ENCODE data around the gene TSPAN31. TPM values are rescaled to one million over a fixed set of nuclear protein-coding genes. Genes with fewer than 3 reads are reported as not detected.
A peak's percentile ranks its signal among the peaks of the same experiment; 100 is the strongest.

The TSPAN31 gene
- total and polyA plus RNA-seq, 7 donors = 12.0 to 85.8 (median 43.2) TPM

DNA sequence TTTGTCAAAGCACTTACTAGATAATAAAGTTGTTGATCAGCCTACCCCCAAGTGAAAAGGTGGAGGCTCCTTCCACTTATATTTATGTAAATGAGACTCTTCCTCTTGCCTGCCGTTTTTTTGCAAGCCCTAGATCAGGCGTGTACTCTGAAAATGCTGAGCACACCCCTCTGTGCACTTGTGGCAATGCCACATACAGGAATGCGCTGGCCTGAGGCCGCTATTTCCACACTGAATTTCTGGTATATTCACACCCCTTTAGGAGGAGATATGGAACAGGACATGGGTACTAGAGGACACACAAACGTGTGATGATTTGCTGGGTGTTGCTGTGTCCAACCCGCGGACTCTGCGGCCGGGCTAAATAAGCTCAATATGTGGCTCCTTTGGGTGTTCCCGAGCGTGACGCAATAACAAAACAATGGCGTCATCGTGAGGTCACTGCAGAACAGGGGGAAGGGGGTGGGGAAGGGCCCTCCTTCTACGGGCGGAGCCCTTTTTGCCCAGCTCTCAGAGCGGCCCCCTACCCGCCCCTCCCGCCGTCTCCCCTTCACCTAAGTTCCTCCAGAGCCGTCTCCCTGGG, 554 bp upstream of the TSPAN31 start:
- DNase-seq = peak; percentile 93
- Histone ChIP-seq H3K27me3 (peaks cover under 1 to 20% (median 2%) of the 10 kb centered on the region in 3 donors), H3K36me3 (peaks cover 0 to 30% (median 20%) of the 10 kb centered on the region in 4 donors), H3K9me3 (no peaks in the 10 kb centered on the region), H3K4me1 (peaks cover 0 to 15% (median 13%) of the 10 kb centered on the region in 4 donors), H3K4me3 (peak overlapping the region; percentile 65 to 98 (median 72)), H3K27ac (peak overlapping the region; percentile 89 to 99 (median 92))
- WGBS, 2 donors = 5 to 11% methylated on average over 21 of the region's 21 CpGs
- TF ChIP-seq EP300 (IDR thresholded peaks at IDR 0.05) (peak in 1 of 4 donors; percentile 36), POLR2A (IDR thresholded peaks at IDR 0.05) (no peak)
- intact Hi-C loops (cut with DNase I) = no loop called here

DNA sequence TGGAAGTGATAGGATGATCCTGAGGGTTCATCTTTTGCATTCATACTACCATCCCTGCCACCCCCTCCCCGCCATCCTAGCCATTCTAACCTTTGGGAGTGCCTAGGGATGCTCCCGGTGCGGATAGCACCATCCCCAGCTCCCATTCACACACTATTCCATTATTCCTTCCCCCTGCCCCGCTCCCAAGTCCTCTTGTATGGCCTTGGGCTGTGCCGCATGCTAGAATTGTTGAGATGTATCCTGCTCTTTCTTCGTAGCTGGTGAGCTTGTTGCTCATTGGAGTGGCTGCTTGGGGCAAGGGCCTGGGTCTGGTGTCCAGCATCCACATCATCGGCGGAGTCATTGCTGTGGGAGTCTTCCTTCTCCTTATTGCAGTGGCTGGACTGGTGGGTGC, 644 bp downstream of the TSPAN31 start:
- Histone ChIP-seq H3K9me3 (no peaks in the 10 kb centered on the region), H3K27ac (peak overlapping the region; percentile 89 to 99 (median 92)), H3K36me3 (peaks cover 0 to 42% (median 20%) of the 10 kb centered on the region in 4 donors), H3K4me3 (peak overlapping the region; percentile 65 to 98 (median 72)), H3K27me3 (peaks cover 0 to 8% (median 0%) of the 10 kb centered on the region in 3 donors), H3K4me1 (peaks cover 0 to 14% (median 13%) of the 10 kb centered on the region in 4 donors)
- DNase-seq = peak; percentile 65
- 47 to 61% methylated on average over 8 of the region's 8 CpGs for WGBS, 2 donors
- no peak for TF ChIP-seq POLR2A (IDR thresholded peaks at IDR 0.05)
- no peak for TF ChIP-seq POLR2AphosphoS5 (IDR thresholded peaks at IDR 0.05)
- intact Hi-C loops (cut with DNase I) = no loop called here

DNA sequence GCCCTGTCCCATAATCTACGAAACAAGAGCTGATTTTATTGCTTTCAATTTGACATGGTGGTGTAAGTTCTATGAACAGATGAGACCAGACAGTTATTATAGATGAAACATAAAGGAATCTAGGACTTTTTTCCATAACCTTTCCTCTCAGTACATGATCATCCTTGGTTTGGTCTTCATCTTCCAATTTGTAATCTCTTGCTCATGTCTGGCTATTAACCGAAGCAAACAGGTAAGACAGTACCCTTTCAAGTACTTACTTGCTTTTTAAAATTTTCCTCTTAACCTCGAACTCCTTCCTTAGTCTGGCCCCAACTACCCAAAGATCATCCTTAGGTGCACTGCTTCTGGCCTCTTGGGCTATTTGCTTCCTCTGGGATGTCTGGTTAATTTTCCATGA, 1.2 kb downstream of the TSPAN31 start:
- Histone ChIP-seq H3K27ac (peak overlapping the region in 2 of 4 donors; percentile 89 to 95), H3K4me1 (peaks cover 0 to 19% (median 18%) of the 10 kb centered on the region in 4 donors), H3K4me3 (peak overlapping the region in 2 of 4 donors; percentile 70 to 75), H3K9me3 (no peaks in the 10 kb centered on the region), H3K27me3 (peaks cover 0 to 2% (median 0%) of the 10 kb centered on the region in 3 donors), H3K36me3 (peaks cover 0 to 48% (median 20%) of the 10 kb centered on the region in 4 donors)
- WGBS, 2 donors = 79 to 89% methylated on average over 3 of the region's 3 CpGs
- no peak for DNase-seq
- intact Hi-C loops (cut with DNase I) = no loop called here
- TF ChIP-seq POLR2A (IDR thresholded peaks at IDR 0.05) = no peak
- TF ChIP-seq EP300 (IDR thresholded peaks at IDR 0.05) = no peak
- TF ChIP-seq POLR2AphosphoS5 (IDR thresholded peaks at IDR 0.05) = no peak
- TF ChIP-seq, protein P1, sequence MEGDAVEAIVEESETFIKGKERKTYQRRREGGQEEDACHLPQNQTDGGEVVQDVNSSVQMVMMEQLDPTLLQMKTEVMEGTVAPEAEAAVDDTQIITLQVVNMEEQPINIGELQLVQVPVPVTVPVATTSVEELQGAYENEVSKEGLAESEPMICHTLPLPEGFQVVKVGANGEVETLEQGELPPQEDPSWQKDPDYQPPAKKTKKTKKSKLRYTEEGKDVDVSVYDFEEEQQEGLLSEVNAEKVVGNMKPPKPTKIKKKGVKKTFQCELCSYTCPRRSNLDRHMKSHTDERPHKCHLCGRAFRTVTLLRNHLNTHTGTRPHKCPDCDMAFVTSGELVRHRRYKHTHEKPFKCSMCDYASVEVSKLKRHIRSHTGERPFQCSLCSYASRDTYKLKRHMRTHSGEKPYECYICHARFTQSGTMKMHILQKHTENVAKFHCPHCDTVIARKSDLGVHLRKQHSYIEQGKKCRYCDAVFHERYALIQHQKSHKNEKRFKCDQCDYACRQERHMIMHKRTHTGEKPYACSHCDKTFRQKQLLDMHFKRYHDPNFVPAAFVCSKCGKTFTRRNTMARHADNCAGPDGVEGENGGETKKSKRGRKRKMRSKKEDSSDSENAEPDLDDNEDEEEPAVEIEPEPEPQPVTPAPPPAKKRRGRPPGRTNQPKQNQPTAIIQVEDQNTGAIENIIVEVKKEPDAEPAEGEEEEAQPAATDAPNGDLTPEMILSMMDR (IDR thresholded peaks at IDR 0.05) = no peak

DNA sequence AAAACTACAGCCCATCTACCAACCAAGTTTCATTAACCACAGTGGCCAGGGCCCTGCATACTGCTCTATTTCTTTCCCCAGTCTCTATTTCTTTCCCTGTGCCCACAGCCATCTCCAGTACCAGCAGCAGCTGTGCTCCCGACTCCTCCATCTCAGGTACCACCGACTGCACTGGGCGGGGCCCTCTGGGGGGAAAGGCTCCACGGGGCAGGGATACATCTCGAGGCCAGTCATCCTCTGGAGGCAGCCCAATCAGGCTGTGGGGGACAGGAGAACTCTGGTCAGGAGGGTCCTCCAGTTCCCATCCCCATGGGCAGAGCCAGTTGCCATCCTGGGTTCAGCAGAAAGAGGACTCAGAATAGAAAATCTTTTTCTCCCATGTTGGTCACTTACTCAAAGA, 4.2 kb downstream of the TSPAN31 start:
- Histone ChIP-seq H3K27ac (no peak overlapping the region), H3K4me1 (peaks cover 0 to 32% (median 30%) of the 10 kb centered on the region in 4 donors), H3K27me3 (no peaks in the 10 kb centered on the region), H3K36me3 (peaks cover 0 to 48% (median 20%) of the 10 kb centered on the region in 4 donors), H3K9me3 (no peaks in the 10 kb centered on the region), H3K4me3 (no peak overlapping the region)
- intact Hi-C loops (cut with DNase I) = no loop called here
- TF ChIP-seq POLR2A (IDR thresholded peaks at IDR 0.05) = no peak
- TF ChIP-seq POLR2AphosphoS5 (IDR thresholded peaks at IDR 0.05) = no peak
- TF ChIP-seq EP300 (IDR thresholded peaks at IDR 0.05) = no peak
- TF ChIP-seq, protein P1 (IDR thresholded peaks at IDR 0.05) = no peak
- peak; percentile 53 for DNase-seq
- WGBS, 2 donors = 93 to 96% methylated on average over 5 of the region's 5 CpGs

DNA sequence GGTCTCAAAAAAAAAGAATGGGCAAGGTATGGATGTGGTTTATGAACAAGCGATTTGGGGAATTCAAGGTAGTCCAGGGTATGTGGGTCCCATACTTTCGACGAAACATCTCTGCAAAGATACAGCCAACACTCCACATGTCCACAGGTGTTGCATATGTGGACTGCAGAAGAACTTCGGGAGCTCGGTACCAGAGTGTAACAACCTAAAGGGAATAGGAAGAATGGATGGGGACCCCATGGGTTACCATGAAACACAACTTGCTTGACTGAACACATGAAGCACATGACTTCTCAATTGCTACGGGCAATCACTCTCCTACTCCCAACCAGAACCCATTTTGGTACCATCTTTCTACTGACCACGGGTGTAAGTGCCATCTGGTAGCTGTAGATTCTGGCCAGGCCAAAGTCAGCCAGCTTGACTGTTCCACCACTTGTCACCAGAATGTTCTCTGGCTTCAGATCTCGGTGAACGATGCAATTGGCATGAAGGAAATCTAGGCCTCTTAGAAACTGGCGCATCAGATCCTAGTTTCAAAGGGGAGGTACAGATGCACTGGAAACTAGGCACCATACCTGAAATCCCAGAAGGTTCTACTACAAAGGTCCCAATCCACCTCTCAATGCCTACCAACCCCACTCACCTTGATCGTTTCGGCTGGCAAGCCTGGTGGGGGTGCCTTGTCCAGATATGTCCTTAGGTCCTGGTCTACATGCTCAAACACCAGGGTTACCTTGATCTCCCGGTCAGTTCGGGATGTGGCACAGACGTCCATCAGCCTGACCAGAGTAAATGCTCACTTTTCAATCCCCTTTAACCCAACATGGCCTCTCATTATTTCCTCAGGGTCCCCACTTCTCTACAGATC, 6.0 kb downstream of the TSPAN31 start:
- Histone ChIP-seq H3K9me3 (no peaks in the 10 kb centered on the region), H3K27me3 (no peaks in the 10 kb centered on the region), H3K36me3 (peaks cover 0 to 48% (median 20%) of the 10 kb centered on the region in 4 donors), H3K4me3 (peak overlapping the region; percentile 56 to 76 (median 68)), H3K4me1 (peaks cover 0 to 38% (median 29%) of the 10 kb centered on the region in 4 donors), H3K27ac (peak overlapping the region; percentile 86 to 91 (median 90))
- peak; percentile 63 for DNase-seq
- TF ChIP-seq EP300 (IDR thresholded peaks at IDR 0.05) (no peak), POLR2AphosphoS5 (IDR thresholded peaks at IDR 0.05) (no peak), POLR2A (IDR thresholded peaks at IDR 0.05) (no peak)
- TF ChIP-seq, protein P1 (IDR thresholded peaks at IDR 0.05) = no peak
- WGBS, 2 donors = 91 to 92% methylated on average over 15 of the region's 15 CpGs
- intact Hi-C loops (cut with DNase I) = no loop called here

All from sigmoid colon (tissue), 7 donors.